Kidney (tissue), 14 donors: ENCODE data around the gene TXNDC11. TPM values are rescaled to one million over a fixed set of nuclear protein-coding genes. Genes with fewer than 3 reads are reported as not detected.

Source experiments
- DNase-seq, 5 donors: peaks; one replicate each; pipeline ENCODE4 v3.0.0-alpha.2; 2013 to 2020
- FAIRE-seq: peaks from 2 replicates; lab custom pipeline; 2012; peaks lifted over from hg19 to GRCh38; lab: Jason Lieb, UNC
- H3K27ac ChIP-seq, 2 donors: one replicate each; pipeline ENCODE4 v1.7.0; 2013; ENCODE audit warnings: low read depth in 2 of 2, low read length in 2 of 2, inconsistent platforms in 1 of 2
- H3K27me3 ChIP-seq: one replicate; pipeline ENCODE4 v1.7.1; 2013; ENCODE audit warnings: low read length, inconsistent platforms; ENCODE audit not compliant: control insufficient read depth, insufficient read depth
- H3K36me3 ChIP-seq, 3 donors: one replicate each; pipeline versions ENCODE4 v1.7.0 to v1.7.1; 2013; ENCODE audit warnings: low read length in 3 of 3, control low read depth in 1 of 3, inconsistent platforms in 1 of 3; ENCODE audit not compliant: insufficient read depth in 3 of 3, control insufficient read depth in 2 of 3
- H3K4me1 ChIP-seq, 3 donors: one replicate each; pipeline versions ENCODE4 v1.7.0 to v1.7.1; 2013; ENCODE audit warnings: low read length in 3 of 3, inconsistent platforms in 1 of 3, low read depth in 1 of 3; ENCODE audit not compliant: control insufficient read depth in 2 of 3, insufficient read depth in 2 of 3
- H3K4me3 ChIP-seq, 3 donors: one replicate each; pipeline versions ENCODE4 v1.7.0 to v1.8.1; 2013; ENCODE audit warnings: low read length in 3 of 3, control low read depth in 1 of 3, inconsistent platforms in 1 of 3
- H3K9ac ChIP-seq, 3 donors: one replicate each; pipeline versions ENCODE4 v1.7.0 to v1.7.1; 2013; ENCODE audit warnings: low read length in 3 of 3, control low read depth in 1 of 3, inconsistent platforms in 1 of 3
- H3K9me3 ChIP-seq, 3 donors: one replicate each; pipeline versions ENCODE4 v1.7.0 to v1.7.1; 2013; ENCODE audit warnings: low read length in 3 of 3, control low read depth in 1 of 3, inconsistent platforms in 1 of 3; ENCODE audit not compliant: control insufficient read depth in 2 of 3, insufficient read depth in 1 of 3
- intact Hi-C: fragments of 100-400 bp; cut with DNase I; formaldehyde crosslinking; loops from one replicate; pipeline ENCODE4 v1.11.1; 2022
- polyA plus RNA-seq: library from polyadenylated mRNA; stranded (reverse); fragments of 350-450 nt; fragmentation: Illumina TruSeq; extraction: RNeasy Lipid Tissue Mini Kit (QIAGEN cat#74804); gene quantifications from one replicate; pipeline ENCODE4 v1.2.3, GENCODE V29; 2014; ENCODE audit warnings: low read depth, low replicate concordance; ENCODE audit not compliant: insufficient read depth
- total RNA-seq: library from RNA; stranded (reverse); fragmentation: NEBNext Ultra II Directional; extraction: Animal tissue kit (Norgen Biotek cat#: 25700); gene quantifications from one replicate; pipeline ENCODE4 v1.2.1, GENCODE V29; 2021
- TF ChIP-seq, protein P1 (sequence below): IDR thresholded peaks from 3 replicates; pipeline ENCODE4 v1.5.1; 2012; ENCODE audit warnings: mild to moderate bottlenecking, moderate library complexity, borderline replicate concordance; ENCODE audit not compliant: insufficient read depth; ENCODE audit errors: extremely low read depth
- donor health status: control.
- donor health status: control.
- donor health status: control.
- donor health status: control.
- donor health status: control.
- donor health status: DM: yes; HTN: yes; CAD: no.
- donor health status: Normal renal cell carcinoma (clear cell type).

The TXNDC11 gene
- total and polyA plus RNA-seq, 2 donors from 2014 or later: 60.8 to 70.9 TPM

DNA sequence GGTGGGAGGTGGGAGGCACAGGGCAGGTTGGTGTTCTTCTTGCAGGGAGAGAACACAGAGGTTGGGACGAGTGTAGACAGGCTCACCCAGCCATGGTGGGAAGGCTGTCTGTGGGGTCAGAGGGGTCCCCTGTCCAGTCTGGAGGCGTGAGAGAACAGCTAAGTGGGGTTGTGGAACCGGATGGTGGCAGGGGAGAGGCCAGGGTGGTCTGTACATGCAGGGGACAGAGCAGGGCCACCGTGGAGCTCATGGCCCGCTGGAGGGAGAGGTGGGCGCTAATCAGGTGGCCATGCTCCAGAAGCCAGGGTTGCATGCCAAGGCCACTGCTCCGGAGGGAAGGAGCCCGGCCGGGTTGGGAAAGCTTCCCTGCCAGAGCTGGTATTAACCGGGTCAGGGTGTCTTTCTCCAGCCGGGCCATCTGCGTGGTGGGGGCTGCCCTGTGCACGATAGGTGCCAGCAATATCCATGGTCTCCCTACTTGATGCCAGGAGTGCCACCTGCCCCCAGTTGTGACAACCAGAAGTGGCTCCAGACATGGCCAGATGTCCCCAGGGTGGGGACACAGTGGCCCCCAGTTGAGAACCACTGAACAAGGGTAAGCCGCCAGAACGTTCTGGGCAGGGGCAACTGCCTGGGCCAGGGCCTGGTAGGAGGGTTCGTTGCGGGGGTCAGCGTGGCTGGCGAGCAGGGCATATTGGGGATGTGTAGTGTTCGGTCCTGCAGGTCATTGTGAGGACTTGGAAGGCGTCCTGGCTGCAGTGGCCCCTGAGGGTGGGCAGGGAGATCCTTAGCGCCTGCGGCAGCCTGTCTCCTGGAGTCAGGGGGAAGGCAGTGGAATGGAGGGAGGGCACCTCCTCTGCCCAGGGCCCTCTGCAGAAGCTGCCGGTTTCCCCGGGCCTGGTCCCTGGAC is 69.3 kb downstream of the TXNDC11 start:
- TF ChIP-seq, protein P1, sequence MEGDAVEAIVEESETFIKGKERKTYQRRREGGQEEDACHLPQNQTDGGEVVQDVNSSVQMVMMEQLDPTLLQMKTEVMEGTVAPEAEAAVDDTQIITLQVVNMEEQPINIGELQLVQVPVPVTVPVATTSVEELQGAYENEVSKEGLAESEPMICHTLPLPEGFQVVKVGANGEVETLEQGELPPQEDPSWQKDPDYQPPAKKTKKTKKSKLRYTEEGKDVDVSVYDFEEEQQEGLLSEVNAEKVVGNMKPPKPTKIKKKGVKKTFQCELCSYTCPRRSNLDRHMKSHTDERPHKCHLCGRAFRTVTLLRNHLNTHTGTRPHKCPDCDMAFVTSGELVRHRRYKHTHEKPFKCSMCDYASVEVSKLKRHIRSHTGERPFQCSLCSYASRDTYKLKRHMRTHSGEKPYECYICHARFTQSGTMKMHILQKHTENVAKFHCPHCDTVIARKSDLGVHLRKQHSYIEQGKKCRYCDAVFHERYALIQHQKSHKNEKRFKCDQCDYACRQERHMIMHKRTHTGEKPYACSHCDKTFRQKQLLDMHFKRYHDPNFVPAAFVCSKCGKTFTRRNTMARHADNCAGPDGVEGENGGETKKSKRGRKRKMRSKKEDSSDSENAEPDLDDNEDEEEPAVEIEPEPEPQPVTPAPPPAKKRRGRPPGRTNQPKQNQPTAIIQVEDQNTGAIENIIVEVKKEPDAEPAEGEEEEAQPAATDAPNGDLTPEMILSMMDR: no peak
- DNase-seq (peak in 1 of 5 donors; percentile 82), FAIRE-seq (no peak)
- H3K27ac ChIP-seq: peak overlapping the region; percentile 40 to 71
- intact Hi-C loops: no loop called here
- H3K9me3 ChIP-seq: no peaks in the 10 kb centered on the region
- H3K36me3 ChIP-seq: peaks cover 0 to 13% (median 0%) of the 10 kb centered on the region in 3 donors
- peaks cover 0 to 60% (median 23%) of the 10 kb centered on the region in 3 donors for H3K4me1 ChIP-seq
- H3K9ac ChIP-seq: peak overlapping the region in 1 of 3 donors; percentile 51
- H3K27me3 ChIP-seq: no peaks in the 10 kb centered on the region
- no peak overlapping the region for H3K4me3 ChIP-seq

GRCh38 chr16:11672206-11673090 is 70.2 kb downstream of the TXNDC11 start:
- H3K36me3 ChIP-seq: peaks cover 0 to 10% (median 0%) of the 10 kb centered on the region in 3 donors
- peaks cover 0 to 52% (median 14%) of the 10 kb centered on the region in 3 donors for H3K4me1 ChIP-seq
- intact Hi-C loops: no loop called here
- H3K9me3 ChIP-seq: no peaks in the 10 kb centered on the region
- H3K9ac ChIP-seq: peak overlapping the region in 1 of 3 donors; percentile 51
- H3K4me3 ChIP-seq: no peak overlapping the region
- H3K27me3 ChIP-seq: no peaks in the 10 kb centered on the region
- no peak for FAIRE-seq
- TF ChIP-seq, protein P1: no peak
- H3K27ac ChIP-seq: peak overlapping the region; percentile 49 to 51
- peak in 1 of 5 donors; percentile 74 for DNase-seq

- intact Hi-C loops: no loop called here
- Histone ChIP-seq H3K4me3 (no peak overlapping the region), H3K9ac (no peak overlapping the region), H3K4me1 (peaks cover 0 to 49% (median 8%) of the 10 kb centered on the region in 3 donors), H3K27ac (no peak overlapping the region), H3K27me3 (no peaks in the 10 kb centered on the region), H3K9me3 (no peaks in the 10 kb centered on the region), H3K36me3 (peaks cover 0 to 5% (median 0%) of the 10 kb centered on the region in 3 donors)
- DNase-seq (peak in 1 of 5 donors; percentile 66), FAIRE-seq (no peak)
- TF ChIP-seq, protein P1: no peak
These were observed 71.0 kb downstream of the TXNDC11 start for GRCh38 chr16:11671676-11672075.
